Activated CD8-positive, alpha-beta memory T cell treated with anti-CD3 and anti-CD28 coated beads, Interleukin-2, amount 50 U/mL, for 24 hours (primary cell): ENCODE results near the gene ZNF154.

Experiments
- DNase-seq: peaks from one replicate; pipeline ENCODE4 v3.0.0-alpha.2; 2020; ENCODE audit errors: extremely low read depth

ZNF154 gene

GRCh38 chr19:57675881-57676280, 33.1 kb downstream of the ZNF154 start:
- DNase-seq = no peak

GRCh38 chr19:57672466-57672865, 36.5 kb downstream of the ZNF154 start:
- DNase-seq = no peak

GRCh38 chr19:57671124-57671895, 37.7 kb downstream of the ZNF154 start:
- no peak for DNase-seq

GRCh38 chr19:57668635-57669034, 40.4 kb downstream of the ZNF154 start, which contains the start of gene ZSCAN4:
Gene ZSCAN4, plus strand, starts transcription at chr19:57668935. Its CDS starts 7,211 bp downstream, at chr19:57676146.
- no peak for DNase-seq

- DNase-seq = no peak
Observed at GRCh38 chr19:57667228-57667627, 41.8 kb downstream of the ZNF154 start.

- DNase-seq = no peak
Observed at GRCh38 chr19:57665261-57665806, 43.7 kb downstream of the ZNF154 start.

- DNase-seq = no peak
Observed at GRCh38 chr19:57664269-57665127, 44.5 kb downstream of the ZNF154 start.

- no peak for DNase-seq
Observed at GRCh38 chr19:57656346-57656745, 52.7 kb downstream of the ZNF154 start.

- DNase-seq = no peak
Observed at GRCh38 chr19:57655443-57655842, 53.6 kb downstream of the ZNF154 start.

- DNase-seq = no peak
Observed at GRCh38 chr19:57653689-57654088, 55.3 kb downstream of the ZNF154 start.

GRCh38 chr19:57651654-57651996, 57.4 kb downstream of the ZNF154 start:
- DNase-seq = no peak

- no peak for DNase-seq
Observed at GRCh38 chr19:57648331-57649003, 60.5 kb downstream of the ZNF154 start.
